Kasumi-1 (cell line): ENCODE measurements around the gene FTO.
"Not testable (repeated sequence)": the region's sequence is repeated elsewhere in the genome, so short reads cannot be mapped to it uniquely, and the experiment has no call there.

Source experiments
- DNase-seq, 2 experiments: peaks; one replicate each; lab custom pipeline; 2025; lab: John Stamatoyannopoulos, UW

FTO gene

GRCh38 chr16:53827741-53828140 is 123.8 kb downstream of the FTO start:
- no peak for DNase-seq

GRCh38 chr16:53829186-53829747 is 125.3 kb downstream of the FTO start:
- DNase-seq, result no peak

GRCh38 chr16:53832896-53833544 is 129.1 kb downstream of the FTO start:
- no peak for DNase-seq

GRCh38 chr16:53836142-53836541 is 132.2 kb downstream of the FTO start:
- DNase-seq, result no peak

DNA sequence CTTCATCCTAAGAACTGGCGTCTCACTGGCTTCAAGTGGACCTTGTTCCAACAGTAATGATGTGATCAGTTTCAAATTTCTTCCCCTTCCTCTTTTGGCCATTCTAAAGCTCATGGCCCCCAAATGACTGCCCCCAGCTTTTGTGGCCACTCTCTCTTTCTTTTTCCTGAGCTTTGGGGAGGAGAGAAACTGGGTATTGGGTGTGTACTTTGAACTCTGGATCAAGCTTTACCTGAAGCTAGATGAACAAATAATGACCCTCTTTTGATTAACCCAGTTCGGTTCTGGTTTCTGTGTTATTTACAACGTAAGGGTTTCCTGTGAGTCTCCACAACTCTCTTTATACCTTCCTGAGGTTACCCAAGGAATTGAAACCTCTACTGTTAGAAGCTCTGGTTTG is 132.7 kb downstream of the FTO start:
- DNase-seq, result no peak

- no peak for DNase-seq
Observed at GRCh38 chr16:53837426-53837825, 133.5 kb downstream of the FTO start.

GRCh38 chr16:53839150-53839549 is 135.2 kb downstream of the FTO start:
- DNase-seq, result no peak

GRCh38 chr16:53840456-53840855 is 136.5 kb downstream of the FTO start:
- no peak for DNase-seq

- no peak for DNase-seq
Observed at GRCh38 chr16:53841884-53842283, 137.9 kb downstream of the FTO start.

GRCh38 chr16:53843084-53843483 is 139.1 kb downstream of the FTO start:
- DNase-seq, result no peak

DNA sequence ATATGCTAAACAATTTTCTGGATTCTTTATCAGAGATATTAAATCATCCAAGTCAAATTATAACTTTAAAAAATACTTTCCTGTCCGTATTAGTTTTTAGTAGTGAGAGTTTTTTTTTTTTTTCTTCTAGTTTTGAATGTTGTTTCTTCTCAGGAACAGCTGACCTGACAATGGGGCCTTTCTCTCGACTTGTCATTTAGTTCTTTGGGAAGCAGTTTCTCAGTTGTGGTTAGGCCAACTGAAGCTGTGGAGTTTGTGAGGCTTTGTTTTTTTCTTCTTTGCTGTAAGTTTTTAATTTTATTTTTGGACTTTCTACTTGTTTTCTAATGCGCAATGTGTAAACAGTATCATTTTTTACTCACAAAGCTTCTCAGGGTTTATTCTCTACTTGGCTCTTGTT is 140.8 kb downstream of the FTO start:
- no peak for DNase-seq

DNA sequence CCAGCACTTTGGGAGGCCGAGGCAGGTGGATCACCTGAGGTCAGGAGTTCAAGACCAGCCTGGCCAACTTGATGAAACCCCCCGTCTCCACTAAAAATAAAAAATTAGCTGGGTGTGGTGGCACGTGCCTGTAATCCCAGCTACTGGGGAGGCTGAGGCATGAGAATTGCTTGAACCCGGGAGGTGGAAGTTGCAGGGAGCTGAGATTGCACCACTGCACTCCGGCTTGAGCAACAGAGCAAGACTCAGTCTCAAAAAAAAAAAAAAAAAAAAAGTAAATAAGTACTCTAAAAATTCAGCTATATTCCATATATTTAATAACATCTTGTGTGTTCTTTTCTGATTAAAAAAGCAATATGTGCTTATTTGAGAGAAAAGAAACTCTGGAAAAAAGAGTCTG is 142.6 kb downstream of the FTO start:
- not testable (repeated sequence) for DNase-seq

GRCh38 chr16:53846971-53847370 is 143.0 kb downstream of the FTO start:
- DNase-seq, result peak; percentile 11 to 61

GRCh38 chr16:53848277-53848942 is 144.5 kb downstream of the FTO start:
- DNase-seq, result no peak

DNA sequence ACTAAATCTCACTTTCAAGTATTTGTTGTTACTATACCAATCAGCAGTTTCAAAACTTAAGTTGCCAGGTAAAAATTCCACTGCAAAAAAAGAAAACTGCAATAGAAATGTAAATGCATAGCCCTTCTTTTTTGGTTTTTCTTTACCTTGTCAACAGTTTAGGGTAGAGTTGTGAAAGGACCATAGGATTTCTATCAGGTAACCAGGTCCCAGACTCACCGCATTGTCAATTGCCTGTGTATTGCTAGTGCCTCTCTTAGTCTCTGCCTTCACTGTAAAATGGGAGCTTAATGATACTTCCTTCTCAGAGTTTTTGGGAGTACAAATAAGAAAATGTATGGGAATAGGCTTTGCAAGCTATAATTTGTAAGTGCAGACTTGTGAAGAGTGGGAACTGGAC is 145.0 kb downstream of the FTO start:
- DNase-seq, result no peak

GRCh38 chr16:53849585-53849984 is 145.6 kb downstream of the FTO start:
- DNase-seq, result no peak

DNA sequence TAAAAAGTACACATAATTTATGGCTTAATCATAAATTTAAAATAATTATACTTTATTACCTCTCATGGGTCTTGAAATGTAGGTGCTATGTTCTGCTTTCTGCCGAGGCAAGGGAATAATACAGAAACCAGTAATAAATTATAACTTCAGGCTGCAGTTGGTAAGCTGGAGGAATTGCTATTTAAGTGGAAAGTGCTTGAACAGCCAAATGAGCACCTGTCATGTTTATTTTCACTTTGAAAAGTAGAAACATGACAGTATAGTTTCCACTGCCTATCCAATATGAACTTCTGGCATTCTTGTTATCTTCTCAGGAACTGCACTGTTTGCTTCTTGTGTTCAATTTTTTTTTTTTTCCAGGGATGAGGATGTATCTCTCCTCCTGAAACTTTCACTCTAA is 146.0 kb downstream of the FTO start:
- DNase-seq, result no peak

- no peak for DNase-seq
Observed at GRCh38 chr16:53852678-53853077, 148.7 kb downstream of the FTO start.

GRCh38 chr16:53855056-53855455 is 151.1 kb downstream of the FTO start:
- DNase-seq, result peak in 1 of 2 experiments; percentile 6

DNA sequence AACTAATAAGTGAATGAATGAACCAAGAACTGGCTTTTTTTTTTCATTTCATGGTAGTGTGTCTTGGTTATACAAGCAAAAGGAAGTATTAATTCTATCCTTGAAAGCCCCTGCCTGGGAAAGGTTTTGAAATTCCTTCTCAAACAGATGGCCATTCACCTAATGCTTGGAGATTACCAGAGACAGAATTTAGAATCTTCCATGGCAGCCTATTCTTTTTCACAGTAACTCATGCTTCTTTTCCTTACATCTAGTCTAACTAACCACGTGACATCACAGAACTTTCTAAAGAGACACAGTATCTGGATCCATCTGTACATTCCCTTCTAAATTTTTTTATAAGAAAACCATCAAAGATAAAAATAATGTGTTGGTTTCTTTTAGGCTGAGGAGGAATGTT is 151.6 kb downstream of the FTO start:
- no peak for DNase-seq

DNA sequence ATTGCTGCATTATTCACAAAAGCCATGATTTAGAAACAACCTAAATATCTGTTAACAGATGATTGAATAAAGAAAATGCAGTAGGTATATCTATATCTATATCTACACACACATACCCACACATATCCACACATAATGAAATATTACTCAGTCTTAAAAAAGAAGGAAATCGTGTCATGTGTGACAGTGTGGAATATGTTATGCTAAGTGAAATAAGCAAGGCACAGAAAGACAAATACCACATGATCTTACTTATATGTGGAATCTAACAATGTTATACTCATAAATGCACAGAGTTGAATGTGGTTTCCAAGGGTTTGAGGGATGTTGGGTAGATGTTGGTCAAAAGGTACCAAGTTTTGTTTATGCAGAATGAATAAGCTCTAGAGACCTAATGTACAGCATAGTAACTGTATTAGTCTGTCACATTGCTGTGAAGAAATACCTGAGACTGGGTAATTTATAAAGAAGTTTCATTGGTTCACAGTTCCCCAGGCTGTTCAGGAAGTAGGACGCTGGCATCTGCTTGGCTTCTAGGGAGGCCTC is 156.1 kb downstream of the FTO start:
- no peak for DNase-seq

GRCh38 chr16:53863861-53864260 is 159.9 kb downstream of the FTO start:
- no peak for DNase-seq

DNA sequence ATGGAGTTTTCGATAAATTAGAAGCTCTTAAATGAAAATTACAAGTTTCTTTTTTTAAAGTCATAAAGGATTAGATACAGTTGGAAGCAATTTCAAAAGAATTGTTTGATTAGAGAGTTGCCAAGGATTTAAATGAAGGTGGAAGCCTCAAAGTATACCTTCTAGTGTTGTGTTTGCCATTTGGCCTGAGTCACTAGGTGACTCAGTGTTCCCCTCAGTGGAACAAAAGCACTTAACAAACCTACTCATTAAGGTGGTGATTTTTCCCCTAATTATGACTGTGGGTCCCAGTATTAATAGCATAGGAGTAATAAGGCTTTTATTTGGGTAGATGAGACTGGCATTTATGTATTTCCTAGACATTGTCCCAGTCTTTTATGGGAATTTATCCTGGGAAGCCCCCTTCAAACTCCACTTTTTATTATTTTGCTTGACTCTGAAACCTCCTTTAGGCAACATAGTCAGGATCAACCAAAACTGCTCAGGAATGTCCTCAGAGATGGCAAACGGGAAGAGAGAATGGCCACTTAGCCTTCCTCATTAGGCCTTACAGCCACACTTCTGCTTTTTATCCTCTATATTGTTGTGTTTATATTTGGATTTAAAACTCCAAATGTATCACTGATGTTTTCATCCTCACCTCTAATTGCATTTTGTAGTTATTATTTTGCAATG is 161.0 kb downstream of the FTO start:
- peak; percentile 32 to 37 for DNase-seq
